Spleen (tissue), 11 donors: ENCODE data around the gene EFNB2. TPM values are rescaled to one million over a fixed set of nuclear protein-coding genes. Genes with fewer than 3 reads are reported as not detected.

Experiments used
- DNase-seq: peaks from one replicate; pipeline ENCODE4 v3.0.0-alpha.2; 2020
- H3K27ac ChIP-seq, 8 donors: fragments of 200-600 bp; sonication (generic) in 7 of 8; 1 replicate in 4 of 8; 2 replicates in 4 of 8; pipeline versions ENCODE4 v1.5.0 to v1.8.0; 2016 to 2021; ENCODE audit warnings: inconsistent platforms in 4 of 8, mild to moderate bottlenecking in 4 of 8, moderate library complexity in 1 of 8
- H3K27me3 ChIP-seq, 7 donors: fragments of 200-600 bp; sonication (generic) in 6 of 7; replicated peaks in 1 of 7; 1 replicate in 4 of 7; 2 replicates in 3 of 7; pipeline versions ENCODE4 v1.5.0 to v1.8.0; 2016 to 2021; ENCODE audit warnings: inconsistent platforms in 3 of 7, mild to moderate bottlenecking in 1 of 7
- H3K36me3 ChIP-seq, 6 donors: fragments of 200-600 bp; sonication (generic) in 5 of 6; 1 replicate in 4 of 6; 2 replicates in 2 of 6; pipeline versions ENCODE4 v1.5.0 to v1.8.0; 2016 to 2021; ENCODE audit warnings: inconsistent platforms in 2 of 6
- H3K4me1 ChIP-seq, 6 donors: fragments of 200-600 bp; sonication (generic) in 5 of 6; 1 replicate in 3 of 6; 2 replicates in 3 of 6; pipeline versions ENCODE4 v1.5.0 to v1.8.0; 2016 to 2021; ENCODE audit warnings: inconsistent platforms in 3 of 6
- H3K4me3 ChIP-seq, 8 donors: fragments of 200-600 bp; sonication (generic) in 7 of 8; 1 replicate in 4 of 8; 2 replicates in 4 of 8; pipeline versions ENCODE4 v1.5.0 to v1.8.0; 2016 to 2021; ENCODE audit warnings: inconsistent platforms in 4 of 8, mild to moderate bottlenecking in 4 of 8, moderate library complexity in 2 of 8
- H3K9me3 ChIP-seq, 8 donors: fragments of 200-600 bp; sonication (generic) in 7 of 8; 1 replicate in 4 of 8; 2 replicates in 4 of 8; pipeline versions ENCODE4 v1.5.0 to v1.8.0; 2016 to 2021; ENCODE audit warnings: inconsistent platforms in 4 of 8
- POLR2A ChIP-seq, 3 donors: fragments of 450-650 bp; IDR thresholded peaks; one replicate each; pipeline ENCODE4 v1.5.1; 2017; ENCODE audit warnings: antibody characterized with exemption in 3 of 3, mild to moderate bottlenecking in 1 of 3
- POLR2AphosphoS5 ChIP-seq, 3 donors: sonication (generic); formaldehyde crosslinking; IDR thresholded peaks; one replicate each; pipeline ENCODE4 v1.5.1; 2017; ENCODE audit warnings: antibody characterized with exemption in 3 of 3
- WGBS, 5 donors: extraction: QIAGEN DNeasy Blood & Tissue Kit in 3 of 5; methylation state at CpG; one replicate each; pipeline versions ENCODE4 v1.1.5 to v1.1.7; 2013 to 2018; 5-methylcytosine and 5-hydroxymethylcytosine counted together
- intact Hi-C: fragments of 100-400 bp; cut with DNase I; formaldehyde crosslinking; loops from one replicate; pipeline ENCODE4 v1.15.0; 2023; ENCODE audit warnings: low total_unique reads
- polyA plus RNA-seq, 3 donors: library from polyadenylated mRNA; stranded (reverse); fragments of 200-250 nt; gene quantifications; one replicate each; pipeline ENCODE4 v1.2.1, GENCODE V29; 2013
- total RNA-seq, 7 donors: library from RNA; depleted of rRNA in 3 of 7; stranded (reverse); fragments of >200 nt in 3 of 7; fragmentation: NEBNext Ultra II Directional in 4 of 7; extraction: Animal tissue kit (Norgen Biotek cat#: 25700) in 4 of 7; gene quantifications; one replicate each; pipeline versions ENCODE4 v1.1.0 to v1.2.1, GENCODE V29; 2016 to 2021
- TF ChIP-seq, protein P1 (sequence below), 11 experiments: fragments of 200-600 bp in 7 of 11; fragments of 450-650 bp in 4 of 11; sonication (generic) in 4 of 11; IDR thresholded peaks in 8 of 11; conservative IDR thresholded peaks in 3 of 11; 1 replicate in 7 of 11; 2 replicates in 4 of 11; pipeline versions ENCODE4 v1.4.0 to v1.8.0; 2016 to 2021; ENCODE audit warnings: antibody characterized with exemption in 11 of 11, inconsistent platforms in 4 of 11, mild to moderate bottlenecking in 1 of 11
- donor health status: healthy with polysubstance abuse.
- donor health status: DM: no; HTN: no; CAD: no; lungs with moderate emphysema.
- donor health status: DM: no; HTN: no; CAD: no.
- donor health status: Bipolar disorder and iron deficiency.
- donor health status: healthy.
- donor health status: DM: no; HTN: no; CAD: no.
- donor health status: DM: yes; HTN: yes; CAD: no.

EFNB2 gene
- total and polyA plus RNA-seq, 10 donors, result 2.9 to 22.9 (median 16.0) TPM

DNA sequence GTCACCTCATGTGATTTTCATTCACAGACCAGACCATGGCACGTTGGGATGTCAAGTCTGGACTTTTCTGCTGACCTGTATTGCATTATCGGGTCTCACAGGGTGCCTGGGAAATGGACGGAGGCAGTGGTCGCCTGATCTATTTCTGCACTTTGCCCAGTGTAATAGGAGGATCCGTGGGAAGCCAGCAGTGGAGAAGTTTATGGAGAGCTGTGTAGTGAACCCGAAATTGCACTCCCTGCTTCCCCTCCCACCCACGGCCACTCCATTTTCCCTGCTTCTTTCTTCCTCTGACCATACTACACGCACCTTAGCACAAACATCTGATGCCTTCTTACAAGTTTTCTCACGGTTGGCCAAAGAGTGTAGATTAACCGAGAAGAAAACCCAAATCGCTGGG, 16.9 kb downstream of the EFNB2 start:
- H3K36me3 ChIP-seq, result no peaks in the 10 kb centered on the region
- peaks cover 0 to 5% (median 0%) of the 10 kb centered on the region in 7 donors for H3K27me3 ChIP-seq
- H3K27ac ChIP-seq, result no peak overlapping the region
- intact Hi-C loops, result no loop called here
- H3K9me3 ChIP-seq, result no peaks in the 10 kb centered on the region
- DNase-seq, result no peak
- H3K4me3 ChIP-seq, result no peak overlapping the region
- TF ChIP-seq POLR2AphosphoS5 (IDR thresholded peaks at IDR 0.05) (no peak), POLR2A (IDR thresholded peaks at IDR 0.05) (no peak)
- TF ChIP-seq, protein P1, sequence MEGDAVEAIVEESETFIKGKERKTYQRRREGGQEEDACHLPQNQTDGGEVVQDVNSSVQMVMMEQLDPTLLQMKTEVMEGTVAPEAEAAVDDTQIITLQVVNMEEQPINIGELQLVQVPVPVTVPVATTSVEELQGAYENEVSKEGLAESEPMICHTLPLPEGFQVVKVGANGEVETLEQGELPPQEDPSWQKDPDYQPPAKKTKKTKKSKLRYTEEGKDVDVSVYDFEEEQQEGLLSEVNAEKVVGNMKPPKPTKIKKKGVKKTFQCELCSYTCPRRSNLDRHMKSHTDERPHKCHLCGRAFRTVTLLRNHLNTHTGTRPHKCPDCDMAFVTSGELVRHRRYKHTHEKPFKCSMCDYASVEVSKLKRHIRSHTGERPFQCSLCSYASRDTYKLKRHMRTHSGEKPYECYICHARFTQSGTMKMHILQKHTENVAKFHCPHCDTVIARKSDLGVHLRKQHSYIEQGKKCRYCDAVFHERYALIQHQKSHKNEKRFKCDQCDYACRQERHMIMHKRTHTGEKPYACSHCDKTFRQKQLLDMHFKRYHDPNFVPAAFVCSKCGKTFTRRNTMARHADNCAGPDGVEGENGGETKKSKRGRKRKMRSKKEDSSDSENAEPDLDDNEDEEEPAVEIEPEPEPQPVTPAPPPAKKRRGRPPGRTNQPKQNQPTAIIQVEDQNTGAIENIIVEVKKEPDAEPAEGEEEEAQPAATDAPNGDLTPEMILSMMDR (IDR thresholded peaks at IDR 0.05 in 8 of 11, conservative IDR thresholded peaks at IDR 0.05 in 3 of 11), result no peak
- 81 to 93% (median 90%) methylated on average over 11 of the region's 11 CpGs for WGBS, 5 donors
- peaks cover 0 to 13% (median 0%) of the 10 kb centered on the region in 6 donors for H3K4me1 ChIP-seq

DNA sequence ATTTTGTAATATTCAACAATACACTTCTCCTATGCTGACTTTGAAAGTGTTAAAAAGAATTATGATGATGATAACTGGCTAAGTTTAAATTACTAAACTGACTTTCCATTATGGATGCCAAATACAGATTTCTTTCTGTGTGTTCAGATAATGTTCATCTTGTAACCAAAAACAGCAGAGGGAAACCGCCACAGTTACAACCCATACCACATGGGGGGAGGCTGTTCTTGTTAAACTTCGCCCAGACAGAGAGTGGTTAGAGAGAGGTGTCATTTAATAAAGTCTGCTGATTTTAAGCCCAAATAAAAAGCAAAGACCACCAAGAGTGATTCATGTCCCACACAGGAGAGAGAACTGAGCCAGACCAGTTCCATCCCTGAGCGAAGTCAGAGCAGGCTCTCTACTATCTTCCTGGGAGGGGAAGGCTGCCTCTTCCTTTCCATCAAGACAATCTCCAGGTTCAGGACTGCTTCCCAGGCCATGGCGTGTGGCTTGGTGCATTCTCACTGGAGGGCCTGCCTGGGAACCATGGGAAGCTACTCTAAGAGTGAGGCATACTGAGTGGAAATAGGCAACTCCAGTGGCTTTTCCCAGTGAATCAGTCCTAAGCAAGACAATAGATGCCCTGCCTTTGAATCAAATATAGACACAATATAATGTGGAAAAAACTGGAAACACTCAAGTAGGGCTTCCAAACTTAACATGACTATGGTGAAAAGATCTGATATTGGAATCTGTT, 18.2 kb downstream of the EFNB2 start:
- TF ChIP-seq, protein P1 (IDR thresholded peaks at IDR 0.05 in 8 of 11, conservative IDR thresholded peaks at IDR 0.05 in 3 of 11), result no peak
- TF ChIP-seq POLR2AphosphoS5 (IDR thresholded peaks at IDR 0.05) (no peak), POLR2A (IDR thresholded peaks at IDR 0.05) (no peak)

DNA sequence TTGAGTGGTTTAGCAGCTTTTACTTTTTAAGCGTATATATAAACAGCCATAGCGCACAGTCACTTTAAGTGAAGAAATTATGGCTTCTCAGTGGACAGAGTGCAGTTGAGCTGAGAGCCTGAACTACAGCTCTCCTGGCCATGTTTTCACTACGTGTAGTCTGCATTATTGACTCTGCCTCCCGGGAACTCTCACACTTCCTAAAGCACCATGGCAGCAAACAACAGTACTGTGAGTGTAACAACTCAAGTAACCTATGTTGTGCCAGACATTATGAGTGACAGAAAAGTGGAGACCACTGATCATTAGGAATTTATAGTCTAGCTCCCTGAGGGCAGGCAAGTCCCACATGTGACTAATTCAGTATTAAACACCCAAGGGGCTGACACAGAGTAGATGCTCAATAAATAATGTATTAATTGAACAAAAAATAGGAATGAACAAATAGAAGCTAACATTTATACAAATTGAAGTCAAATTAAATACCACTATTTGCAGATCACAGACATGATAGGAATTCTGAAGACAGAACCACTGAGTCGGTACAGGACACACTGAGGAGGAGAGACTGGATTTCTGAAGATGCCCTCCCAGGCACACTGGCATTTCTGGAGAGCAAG, 19.7 kb downstream of the EFNB2 start:
- no peak for DNase-seq
- 78 to 92% (median 89%) methylated on average over 5 of the region's 5 CpGs for WGBS, 5 donors
- intact Hi-C loops, result no loop called here
- Histone ChIP-seq H3K4me1 (peaks cover 0 to 5% (median 0%) of the 10 kb centered on the region in 6 donors), H3K9me3 (no peaks in the 10 kb centered on the region), H3K27me3 (peaks cover 0 to 5% (median 0%) of the 10 kb centered on the region in 7 donors), H3K27ac (no peak overlapping the region), H3K4me3 (no peak overlapping the region), H3K36me3 (no peaks in the 10 kb centered on the region)
- TF ChIP-seq POLR2A (IDR thresholded peaks at IDR 0.05) (no peak), POLR2AphosphoS5 (IDR thresholded peaks at IDR 0.05) (no peak)
- TF ChIP-seq, protein P1 (IDR thresholded peaks at IDR 0.05 in 8 of 11, conservative IDR thresholded peaks at IDR 0.05 in 3 of 11), result no peak

More for the DNA sequence above, 18.2 kb downstream of the EFNB2 start:
- intact Hi-C loops, result no loop called here
- no peak for DNase-seq
- H3K4me3 ChIP-seq, result no peak overlapping the region
- H3K36me3 ChIP-seq, result no peaks in the 10 kb centered on the region
- 71 to 94% (median 83%) methylated on average over 4 of the region's 4 CpGs for WGBS, 5 donors
- no peak overlapping the region for H3K27ac ChIP-seq
- no peaks in the 10 kb centered on the region for H3K9me3 ChIP-seq
- H3K4me1 ChIP-seq, result peaks cover 0 to 10% (median 0%) of the 10 kb centered on the region in 6 donors
- H3K27me3 ChIP-seq, result peaks cover 0 to 5% (median 0%) of the 10 kb centered on the region in 7 donors
